ENCODE data around the gene RRAD. TPM values are rescaled to one million over a fixed set of nuclear protein-coding genes. Genes with fewer than 3 reads are reported as not detected.

The RRAD gene
- total RNA-seq, 1 experiment from 2014 or later = 4.3 TPM

GRCh38 chr16:66947302-66948065 lies 22.1 kb upstream of the RRAD start:
- no peaks in the 10 kb centered on the region for H3K4me1 ChIP-seq (ENCODE audit: control insufficient read depth, insufficient read depth, low read length)
- no peaks in the 10 kb centered on the region for H3K27me3 ChIP-seq (ENCODE audit: control insufficient read depth, insufficient read depth, low read length)
- DNase-seq (ENCODE audit: low read depth, low spot score) (peak; percentile 69), ATAC-seq (peak; percentile 87)
- ChIA-PET CTCF (no interaction called here), POLR2A (interaction anchor here (0.6 kb wide), 1 partner anchor 11 kb away, joined by 5 read pairs; no protein-coding TSS in a partner anchor)
- no peaks in the 10 kb centered on the region for H3K36me3 ChIP-seq (ENCODE audit: control insufficient read depth, insufficient read depth, low read length)
- intact Hi-C loops (cut with micrococcal nuclease; ENCODE audit: unreplicated experiment) = loop anchor here (5.0 kb wide), 1 partner anchor 50 kb away; no protein-coding TSS in a partner anchor
- no peak overlapping the region for H3K27ac ChIP-seq (ENCODE audit: low read length)
- H3K4me3 ChIP-seq (ENCODE audit: low read depth in 2 of 2, low read length in 2 of 2) = peak overlapping the region; percentile 39 to 57
- no TSS peak for BruUV-seq (replicated peaks)
- TF ChIP-seq CTCF (IDR thresholded peaks at IDR 0.05) = peak; percentile 84
- TF ChIP-seq TCF7L2 (IDR thresholded peaks at IDR 0.05; ENCODE audit: low read depth, low read length) = no peak; the same call in 1 of the 2 replicates
- H3K9me3 ChIP-seq (ENCODE audit: control insufficient read depth, insufficient read depth, low read depth, low read length) = no peaks in the 10 kb centered on the region
- in situ Hi-C loops (cut with HindIII; ENCODE audit: low pct_unique_long_range_greater_than_20kb, low sequenced_read_pairs) = no loop called here

- H3K4me3 ChIP-seq (ENCODE audit: low read depth in 2 of 2, low read length in 2 of 2) = no peak overlapping the region
- no peaks in the 10 kb centered on the region for H3K27me3 ChIP-seq (ENCODE audit: control insufficient read depth, insufficient read depth, low read length)
- no peaks in the 10 kb centered on the region for H3K36me3 ChIP-seq (ENCODE audit: control insufficient read depth, insufficient read depth, low read length)
- DNase-seq (ENCODE audit: low read depth, low spot score) = no peak
- ChIA-PET POLR2A (no interaction called here), CTCF (no interaction called here)
- intact Hi-C loops (cut with micrococcal nuclease; ENCODE audit: unreplicated experiment) (loop anchor here (5.0 kb wide), 1 partner anchor 50 kb away; no protein-coding TSS in a partner anchor), in situ Hi-C loops (cut with HindIII; ENCODE audit: low pct_unique_long_range_greater_than_20kb, low sequenced_read_pairs) (no loop called here)
- no peak for TF ChIP-seq REST (IDR thresholded peaks at IDR 0.05; ENCODE audit: insufficient read depth in 1 of 2, low read depth in 2 of 2, low read length in 1 of 2)
- no peak for TF ChIP-seq CTCF (IDR thresholded peaks at IDR 0.05)
- no peak for TF ChIP-seq TCF7L2 (IDR thresholded peaks at IDR 0.05; ENCODE audit: low read depth, low read length)
- no peak for TF ChIP-seq POLR2AphosphoS5 (IDR thresholded peaks at IDR 0.05; ENCODE audit: low read depth, low read length)
- TF ChIP-seq SIN3A (IDR thresholded peaks at IDR 0.05; ENCODE audit: borderline replicate concordance, insufficient read depth, low read depth, low read length) = no peak
- no TSS peak for BruUV-seq (replicated peaks)
- ATAC-seq = no peak
- H3K27ac ChIP-seq (ENCODE audit: low read length) = no peak overlapping the region
- no peaks in the 10 kb centered on the region for H3K9me3 ChIP-seq (ENCODE audit: control insufficient read depth, insufficient read depth, low read depth, low read length)
- H3K4me1 ChIP-seq (ENCODE audit: control insufficient read depth, insufficient read depth, low read length) = no peaks in the 10 kb centered on the region
These were observed 21.6 kb upstream of the RRAD start for GRCh38 chr16:66946974-66947301.

Measured in Panc1 (cell line).